ENCODE results near the gene PUS1.

The PUS1 gene

GRCh38 chr12:131896080-131896810, 32.8 kb upstream of the PUS1 start:
- H3K9me3 ChIP-seq (ENCODE audit: severe bottlenecking) = no peaks in the 10 kb centered on the region
- H3K36me3 ChIP-seq = peaks cover 17% of the 10 kb centered on the region
- H3K27me3 ChIP-seq (ENCODE audit: insufficient read depth, low read depth, severe bottlenecking) = no peaks in the 10 kb centered on the region
- TF ChIP-seq, protein P1, sequence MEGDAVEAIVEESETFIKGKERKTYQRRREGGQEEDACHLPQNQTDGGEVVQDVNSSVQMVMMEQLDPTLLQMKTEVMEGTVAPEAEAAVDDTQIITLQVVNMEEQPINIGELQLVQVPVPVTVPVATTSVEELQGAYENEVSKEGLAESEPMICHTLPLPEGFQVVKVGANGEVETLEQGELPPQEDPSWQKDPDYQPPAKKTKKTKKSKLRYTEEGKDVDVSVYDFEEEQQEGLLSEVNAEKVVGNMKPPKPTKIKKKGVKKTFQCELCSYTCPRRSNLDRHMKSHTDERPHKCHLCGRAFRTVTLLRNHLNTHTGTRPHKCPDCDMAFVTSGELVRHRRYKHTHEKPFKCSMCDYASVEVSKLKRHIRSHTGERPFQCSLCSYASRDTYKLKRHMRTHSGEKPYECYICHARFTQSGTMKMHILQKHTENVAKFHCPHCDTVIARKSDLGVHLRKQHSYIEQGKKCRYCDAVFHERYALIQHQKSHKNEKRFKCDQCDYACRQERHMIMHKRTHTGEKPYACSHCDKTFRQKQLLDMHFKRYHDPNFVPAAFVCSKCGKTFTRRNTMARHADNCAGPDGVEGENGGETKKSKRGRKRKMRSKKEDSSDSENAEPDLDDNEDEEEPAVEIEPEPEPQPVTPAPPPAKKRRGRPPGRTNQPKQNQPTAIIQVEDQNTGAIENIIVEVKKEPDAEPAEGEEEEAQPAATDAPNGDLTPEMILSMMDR (IDR thresholded peaks at IDR 0.05; ENCODE audit: low read depth, low read length) = no peak
- H3K27ac ChIP-seq = peak overlapping the region; percentile 40
- peak overlapping the region; percentile 54 for H3K4me3 ChIP-seq (ENCODE audit: low read depth, low read length)
- peak; percentile 88 for DNase-seq

DNA sequence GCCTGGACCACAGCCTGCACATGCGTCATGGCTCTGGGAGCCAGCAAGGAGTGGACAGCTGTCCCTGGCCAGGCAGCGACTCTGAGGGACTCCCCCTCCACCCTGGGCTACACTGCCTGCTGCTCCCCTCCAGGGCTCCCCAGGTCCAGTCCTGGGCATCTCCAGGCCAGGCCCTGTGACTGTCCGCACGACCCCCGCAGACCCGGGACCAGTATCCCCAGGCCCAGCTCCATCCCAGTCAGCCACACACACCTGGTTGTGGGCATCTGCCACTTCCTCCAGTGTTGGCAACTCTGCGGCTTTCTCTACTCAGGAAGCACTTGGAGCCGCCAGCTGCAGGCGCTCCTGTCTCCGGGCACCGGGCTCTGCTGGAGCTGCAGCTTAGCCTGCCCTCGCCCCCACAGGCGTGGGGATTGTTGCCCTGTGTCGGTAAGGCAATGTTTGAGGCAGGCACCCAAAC, 32.2 kb upstream of the PUS1 start:
- no peaks in the 10 kb centered on the region for H3K27me3 ChIP-seq (ENCODE audit: insufficient read depth, low read depth, severe bottlenecking)
- no peak overlapping the region for H3K4me3 ChIP-seq (ENCODE audit: low read depth, low read length)
- no peaks in the 10 kb centered on the region for H3K9me3 ChIP-seq (ENCODE audit: severe bottlenecking)
- H3K27ac ChIP-seq = no peak overlapping the region
- peaks cover 17% of the 10 kb centered on the region for H3K36me3 ChIP-seq
- TF ChIP-seq, protein P1 (IDR thresholded peaks at IDR 0.05; ENCODE audit: low read depth, low read length) = no peak
- DNase-seq = no peak

DNA sequence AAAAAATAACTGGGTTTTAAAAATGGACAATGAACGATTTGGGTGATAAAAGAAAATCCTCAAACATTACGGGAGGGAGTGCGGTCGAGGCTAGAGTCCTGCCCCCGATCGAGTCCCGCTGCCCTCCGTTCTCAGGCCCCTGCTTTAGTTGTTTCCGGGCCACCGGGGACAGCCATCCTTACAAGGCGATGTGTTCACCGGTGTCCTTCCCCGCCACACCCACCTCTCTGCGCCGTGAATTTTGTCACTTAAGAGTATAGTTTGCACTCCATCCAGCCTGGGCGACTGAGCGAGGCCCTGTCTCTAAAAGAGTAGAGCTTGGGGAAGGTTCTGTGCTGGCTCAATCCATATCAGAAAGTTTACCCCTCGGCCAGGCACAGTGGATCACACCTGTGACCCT, 31.8 kb upstream of the PUS1 start:
- no peak overlapping the region for H3K4me3 ChIP-seq (ENCODE audit: low read depth, low read length)
- DNase-seq = no peak
- H3K9me3 ChIP-seq (ENCODE audit: severe bottlenecking) = no peaks in the 10 kb centered on the region
- H3K36me3 ChIP-seq = peaks cover 17% of the 10 kb centered on the region
- TF ChIP-seq, protein P1 (IDR thresholded peaks at IDR 0.05; ENCODE audit: low read depth, low read length) = no peak
- H3K27me3 ChIP-seq (ENCODE audit: insufficient read depth, low read depth, severe bottlenecking) = no peaks in the 10 kb centered on the region
- no peak overlapping the region for H3K27ac ChIP-seq

DNA sequence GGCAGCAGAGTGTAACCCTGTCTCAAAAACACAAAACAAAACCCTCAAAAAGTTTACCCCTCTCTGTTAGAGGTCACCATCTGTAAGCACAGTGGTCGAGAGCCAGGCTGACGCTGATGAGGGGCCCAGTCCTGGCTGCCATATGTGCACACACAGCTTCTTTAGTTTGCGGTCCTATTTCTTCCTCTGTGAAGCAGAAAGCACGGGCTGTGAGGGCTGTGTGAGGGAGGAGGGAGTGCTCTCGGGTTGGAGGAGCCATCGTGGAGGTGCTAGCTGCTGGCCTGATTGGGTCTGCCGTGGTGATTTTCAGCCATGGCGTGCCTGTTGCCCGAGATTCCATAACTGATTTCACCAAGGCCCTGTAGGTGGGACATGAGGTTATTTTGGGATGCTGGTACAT, 31.2 kb upstream of the PUS1 start:
- no peak for DNase-seq
- H3K4me3 ChIP-seq (ENCODE audit: low read depth, low read length) = no peak overlapping the region
- TF ChIP-seq, protein P1 (IDR thresholded peaks at IDR 0.05; ENCODE audit: low read depth, low read length) = no peak

DNA sequence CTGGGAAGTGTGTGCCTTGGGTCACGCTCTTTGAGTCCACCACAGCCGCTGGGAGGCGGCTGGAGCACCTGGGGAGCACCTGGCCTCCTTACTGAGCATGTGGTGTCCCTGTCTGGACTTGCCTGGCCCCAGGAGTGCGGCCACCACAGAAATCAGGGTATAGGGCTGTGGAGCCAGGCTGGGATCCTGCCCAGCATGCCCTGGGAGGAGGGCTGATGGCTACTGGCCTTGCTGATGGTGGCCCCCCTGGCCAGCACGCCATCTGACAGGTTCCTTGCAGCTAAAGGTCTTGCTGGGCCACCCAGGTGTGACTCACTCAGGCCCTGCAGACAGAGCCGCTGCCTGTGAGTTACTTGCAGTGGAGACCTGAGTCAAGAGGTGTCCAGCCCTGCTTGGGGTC, 28.7 kb upstream of the PUS1 start:
- Histone ChIP-seq H3K27me3 (ENCODE audit: insufficient read depth, low read depth, severe bottlenecking) (no peaks in the 10 kb centered on the region), H3K27ac (no peak overlapping the region), H3K36me3 (peaks cover 17% of the 10 kb centered on the region), H3K4me3 (ENCODE audit: low read depth, low read length) (no peak overlapping the region), H3K9me3 (ENCODE audit: severe bottlenecking) (no peaks in the 10 kb centered on the region)
- TF ChIP-seq, protein P1 (IDR thresholded peaks at IDR 0.05; ENCODE audit: low read depth, low read length) = no peak
- DNase-seq = no peak

More for the DNA sequence above, 31.2 kb upstream of the PUS1 start:
- Histone ChIP-seq H3K27me3 (ENCODE audit: insufficient read depth, low read depth, severe bottlenecking) (no peaks in the 10 kb centered on the region), H3K9me3 (ENCODE audit: severe bottlenecking) (no peaks in the 10 kb centered on the region), H3K27ac (no peak overlapping the region), H3K36me3 (peaks cover 17% of the 10 kb centered on the region)
